HEK293T (cell line): ENCODE measurements around the gene ABHD4.

Experiments
- FOXM1 ChIP-seq: fragments of 450-650 bp; IDR thresholded peaks from 2 replicates; pipeline ENCODE4 v1.6.1; 2017; ENCODE audit warnings: mild to moderate bottlenecking, borderline replicate concordance
- L3MBTL2 ChIP-seq: fragments of 450-650 bp; conservative IDR thresholded peaks from 2 replicates; pipeline ENCODE4 v1.6.1; 2016; ENCODE audit warnings: mild to moderate bottlenecking
- SP1 ChIP-seq: fragments of 450-650 bp; IDR thresholded peaks from 2 replicates; pipeline ENCODE4 v1.6.1; 2017
- TF ChIP-seq, protein P1 (sequence below): fragments of 450-650 bp; IDR thresholded peaks from 2 replicates; pipeline ENCODE4 v1.6.1; 2016

DNA sequence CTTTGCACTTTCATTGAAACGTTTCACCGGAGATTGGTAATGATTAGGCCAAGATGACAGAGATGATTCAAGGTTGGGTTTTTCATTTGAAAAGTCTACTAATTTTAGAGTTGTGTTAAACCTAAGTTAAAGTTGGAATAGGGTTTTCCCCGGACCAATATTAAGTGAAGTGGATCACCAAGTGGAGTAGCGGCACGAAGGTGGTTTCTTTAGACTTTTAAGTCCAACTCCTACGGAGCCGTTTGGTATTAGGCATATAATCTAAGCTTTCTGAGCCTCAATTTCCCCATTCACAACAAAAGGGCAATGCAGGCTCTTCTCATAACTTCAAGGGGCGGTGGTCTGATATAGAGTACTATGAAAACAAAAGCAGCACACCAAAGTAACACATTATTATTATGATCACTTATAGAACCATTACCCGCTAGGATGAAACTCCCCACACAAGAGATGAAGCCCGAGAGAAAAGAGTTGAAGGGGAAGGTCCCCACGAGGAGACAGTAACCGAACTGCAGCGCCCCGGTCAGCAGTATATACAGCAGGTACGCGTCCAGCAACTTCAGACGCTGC lies 9.5 kb upstream of the ABHD4 start:
- no peak for TF ChIP-seq L3MBTL2
- no peak for TF ChIP-seq SP1
- TF ChIP-seq, protein P1, sequence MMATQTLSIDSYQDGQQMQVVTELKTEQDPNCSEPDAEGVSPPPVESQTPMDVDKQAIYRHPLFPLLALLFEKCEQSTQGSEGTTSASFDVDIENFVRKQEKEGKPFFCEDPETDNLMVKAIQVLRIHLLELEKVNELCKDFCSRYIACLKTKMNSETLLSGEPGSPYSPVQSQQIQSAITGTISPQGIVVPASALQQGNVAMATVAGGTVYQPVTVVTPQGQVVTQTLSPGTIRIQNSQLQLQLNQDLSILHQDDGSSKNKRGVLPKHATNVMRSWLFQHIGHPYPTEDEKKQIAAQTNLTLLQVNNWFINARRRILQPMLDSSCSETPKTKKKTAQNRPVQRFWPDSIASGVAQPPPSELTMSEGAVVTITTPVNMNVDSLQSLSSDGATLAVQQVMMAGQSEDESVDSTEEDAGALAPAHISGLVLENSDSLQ, result no peak
- no peak for TF ChIP-seq FOXM1
